GM19238 (cell line): ENCODE measurements around the gene HTN1.
"Not testable (repeated sequence)": the region's sequence is repeated elsewhere in the genome, so short reads cannot be mapped to it uniquely, and the experiment has no call there.

Source experiments
- DNase-seq: peaks from one replicate; pipeline ENCODE4 v3.0.0; 2011; ENCODE audit warnings: low spot score; ENCODE audit not compliant: insufficient read length

Gene HTN1

DNA sequence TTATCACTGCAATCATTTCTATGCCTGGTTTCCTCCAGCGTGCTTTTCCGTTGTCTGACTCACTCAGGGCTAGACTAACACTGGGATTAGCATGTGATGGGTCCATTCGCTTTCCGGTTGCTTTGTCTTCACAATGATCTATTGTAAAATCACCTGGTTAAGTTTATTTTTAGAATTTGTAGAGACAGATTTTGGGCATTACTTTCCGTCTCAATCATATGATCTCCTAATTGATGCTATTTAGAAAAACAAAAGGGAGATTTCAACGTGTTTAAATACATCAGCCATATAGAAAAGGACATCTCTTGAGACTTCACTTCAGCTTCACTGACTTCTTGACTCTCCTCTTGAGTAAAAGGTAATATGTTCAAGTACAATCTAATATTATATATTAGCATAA lies at the start of gene HTN1:
Gene HTN1, plus strand, starts transcription at position 301 of the 400 bp plus-strand sequence. CDS start 2,639 bp downstream, outside the sequence.
- DNase-seq = not testable (repeated sequence)

DNA sequence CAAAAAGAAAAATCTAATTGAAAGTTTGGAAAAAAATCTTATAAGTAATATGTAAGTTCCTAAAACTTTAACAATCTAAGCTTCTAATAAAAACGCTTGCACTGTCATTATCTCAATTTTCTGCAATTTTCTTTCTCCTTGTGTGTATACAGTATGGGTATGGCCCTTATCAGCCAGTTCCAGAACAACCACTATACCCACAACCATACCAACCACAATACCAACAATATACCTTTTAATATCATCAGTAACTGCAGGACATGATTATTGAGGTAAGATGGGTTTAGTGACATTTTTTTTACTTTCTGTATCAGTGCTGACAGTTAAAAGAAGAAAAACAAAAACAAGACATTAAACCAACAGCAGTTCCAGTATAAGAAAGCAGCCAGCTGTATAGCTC lies 49.5 kb upstream of the HTN1 start:
- no peak for DNase-seq

- DNase-seq = no peak
Observed at GRCh38 chr4:70002507-70002906, 47.7 kb upstream of the HTN1 start.

GRCh38 chr4:70008771-70009170 lies 41.5 kb upstream of the HTN1 start:
- no peak for DNase-seq

DNA sequence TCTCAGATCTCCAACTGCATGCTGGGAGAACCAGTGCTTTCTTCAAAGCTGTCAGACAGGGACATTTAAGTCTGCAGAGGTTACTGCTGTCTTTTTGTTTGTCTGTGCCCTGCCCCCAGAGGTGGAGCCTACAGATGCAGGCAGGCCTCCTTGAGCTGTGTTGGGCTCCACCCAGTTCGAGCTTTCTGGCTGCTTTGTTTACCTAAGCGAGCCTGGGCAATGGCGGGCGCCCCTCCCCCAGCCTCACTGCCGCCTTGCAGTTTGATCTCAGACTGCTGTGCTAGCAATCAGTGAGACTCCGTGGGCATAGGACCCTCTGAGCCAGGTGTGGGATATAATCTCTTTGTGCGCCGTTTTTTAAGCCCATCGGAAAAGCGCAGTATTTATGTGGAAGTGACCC lies 31.2 kb upstream of the HTN1 start:
- not testable (repeated sequence) for DNase-seq

DNA sequence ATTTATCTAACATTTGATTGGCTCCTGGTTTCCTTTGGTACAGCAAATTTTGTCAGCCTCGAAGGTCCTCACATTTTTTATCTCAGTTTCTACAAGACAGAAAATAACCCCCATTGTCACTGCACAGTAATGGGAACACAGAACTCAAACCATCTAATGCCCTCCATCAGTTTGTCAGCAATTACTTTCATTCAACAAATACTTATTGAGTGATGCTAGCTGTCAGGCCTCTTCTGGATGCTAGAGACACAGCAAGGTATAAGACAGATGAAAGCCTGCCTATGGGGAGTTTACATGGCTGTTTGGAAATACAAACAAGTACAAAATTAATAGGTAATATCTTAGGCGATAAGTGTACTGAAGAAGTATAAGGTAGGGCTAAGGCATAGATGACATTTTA lies 27.0 kb upstream of the HTN1 start:
- no peak for DNase-seq

GRCh38 chr4:70027011-70027410 lies 23.2 kb upstream of the HTN1 start:
- DNase-seq = no peak

DNA sequence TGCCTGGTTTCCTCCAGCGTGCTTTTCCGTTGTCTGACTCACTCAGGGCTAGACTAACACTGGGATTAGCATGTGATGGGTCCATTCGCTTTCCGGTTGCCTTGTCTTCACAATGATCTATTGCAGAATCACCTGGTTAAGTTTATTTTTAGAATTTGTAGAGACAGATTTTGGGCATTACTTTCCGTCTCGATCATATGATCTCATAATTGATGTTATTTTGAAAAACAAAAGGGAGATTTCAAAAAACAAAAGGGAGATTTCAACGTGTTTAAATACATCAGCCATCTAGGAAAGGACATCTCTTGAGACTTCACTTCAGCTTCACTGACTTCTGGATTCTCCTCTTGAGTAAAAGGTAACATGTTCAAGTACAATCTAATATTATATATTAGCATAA lies 22.1 kb upstream of the HTN1 start, which contains the start of gene HTN3:
Gene HTN3, plus strand, starts transcription at position 301 of the 400 bp plus-strand sequence. CDS start 2,282 bp downstream, outside the sequence.
- not testable (repeated sequence) for DNase-seq

DNA sequence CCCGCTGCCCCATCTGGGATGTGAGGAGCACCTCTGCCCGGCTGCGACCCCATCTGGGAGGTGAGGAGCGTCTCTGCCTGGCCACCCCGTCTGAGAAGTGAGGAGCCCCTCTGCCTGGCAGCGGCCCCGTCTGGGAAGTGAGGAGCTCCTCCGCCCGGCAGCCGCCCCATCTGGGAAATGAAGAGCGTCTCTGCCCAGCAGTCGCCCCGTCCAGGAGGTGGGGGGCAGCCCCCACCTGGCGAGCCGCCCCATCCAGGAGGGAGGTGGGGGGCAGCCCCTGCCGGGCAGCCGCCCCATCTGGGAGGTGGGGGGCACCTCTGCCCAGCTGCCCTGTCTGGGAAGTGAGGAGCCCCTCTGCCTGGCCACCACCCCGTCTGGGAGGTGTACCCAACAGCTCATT lies 12.7 kb upstream of the HTN1 start:
- DNase-seq = not testable (repeated sequence)

GRCh38 chr4:70039928-70040327 lies 10.3 kb upstream of the HTN1 start:
- not testable (repeated sequence) for DNase-seq

GRCh38 chr4:70041652-70042286 lies 8.5 kb upstream of the HTN1 start:
- no peak for DNase-seq

- not testable (repeated sequence) for DNase-seq
Observed at GRCh38 chr4:70056534-70056933, 6.3 kb downstream of the HTN1 start.

GRCh38 chr4:70057651-70058050 lies 7.4 kb downstream of the HTN1 start:
- DNase-seq = no peak

- no peak for DNase-seq
Observed at GRCh38 chr4:70059149-70059548, 8.9 kb downstream of the HTN1 start.

GRCh38 chr4:70062000-70062399 lies 11.8 kb downstream of the HTN1 start:
- DNase-seq = no peak

GRCh38 chr4:70080205-70080604 lies 30.0 kb downstream of the HTN1 start:
- no peak for DNase-seq

- DNase-seq = no peak
Observed at GRCh38 chr4:70099206-70099605, 49.0 kb downstream of the HTN1 start.
